GM03348 (cell line): ENCODE data around the gene BBLN.
"Not testable (repeated sequence)": the region's sequence is repeated elsewhere in the genome, so short reads cannot be mapped to it uniquely, and the experiment has no call there.

ENCODE experiments used
- DNase-seq: peaks from one replicate; pipeline ENCODE4 v3.0.0; 2012; ENCODE audit warnings: low spot score

BBLN gene

GRCh38 chr9:128163523-128164306, 3.6 kb downstream of the BBLN start:
- DNase-seq: no peak

GRCh38 chr9:128164307-128164885, 4.3 kb downstream of the BBLN start:
- DNase-seq: no peak

- DNase-seq: no peak
Observed at GRCh38 chr9:128166169-128166568, 6.1 kb downstream of the BBLN start.

- DNase-seq: no peak
Observed at GRCh38 chr9:128167209-128167608, 7.1 kb downstream of the BBLN start.

GRCh38 chr9:128168731-128169308, 8.8 kb downstream of the BBLN start:
- no peak for DNase-seq

- no peak for DNase-seq
Observed at GRCh38 chr9:128169492-128169891, 9.4 kb downstream of the BBLN start.

- DNase-seq: no peak
Observed at GRCh38 chr9:128169925-128170324, 9.9 kb downstream of the BBLN start.

- no peak for DNase-seq
Observed at GRCh38 chr9:128174062-128174461, 14.0 kb downstream of the BBLN start.

- DNase-seq: no peak
Observed at GRCh38 chr9:128175102-128175563, 15.1 kb downstream of the BBLN start.

- no peak for DNase-seq
Observed at GRCh38 chr9:128175726-128176125, 15.7 kb downstream of the BBLN start.

- DNase-seq: no peak
Observed at GRCh38 chr9:128178806-128179431, 18.9 kb downstream of the BBLN start.

- no peak for DNase-seq
Observed at GRCh38 chr9:128180001-128180400, 19.9 kb downstream of the BBLN start.

- no peak for DNase-seq
Observed at GRCh38 chr9:128180447-128180846, 20.4 kb downstream of the BBLN start.

- DNase-seq: not testable (repeated sequence)
Observed at GRCh38 chr9:128181480-128181879, 21.4 kb downstream of the BBLN start.

- DNase-seq: no peak
Observed at GRCh38 chr9:128182893-128183588, 23.0 kb downstream of the BBLN start.

GRCh38 chr9:128185979-128186965, 26.2 kb downstream of the BBLN start:
- no peak for DNase-seq

GRCh38 chr9:128187361-128187760, 27.3 kb downstream of the BBLN start:
- no peak for DNase-seq

- DNase-seq: no peak
Observed at GRCh38 chr9:128188209-128188608, 28.1 kb downstream of the BBLN start.

GRCh38 chr9:128190013-128190412, 29.9 kb downstream of the BBLN start:
- no peak for DNase-seq

GRCh38 chr9:128190516-128191405, 30.7 kb downstream of the BBLN start:
- DNase-seq: peak; percentile 35
